HG02970 (cell line): ENCODE results near the gene FXR2.

Experiments used
- ATAC-seq: cut with Tn5 transposase; IDR thresholded peaks from one replicate; pipeline ENCODE4 v1.9.1; 2021; ENCODE audit warnings: mild to moderate bottlenecking, moderate library complexity, moderate number of reproducible peaks; ENCODE audit not compliant: unreplicated experiment, low FRiP score

FXR2 gene

DNA sequence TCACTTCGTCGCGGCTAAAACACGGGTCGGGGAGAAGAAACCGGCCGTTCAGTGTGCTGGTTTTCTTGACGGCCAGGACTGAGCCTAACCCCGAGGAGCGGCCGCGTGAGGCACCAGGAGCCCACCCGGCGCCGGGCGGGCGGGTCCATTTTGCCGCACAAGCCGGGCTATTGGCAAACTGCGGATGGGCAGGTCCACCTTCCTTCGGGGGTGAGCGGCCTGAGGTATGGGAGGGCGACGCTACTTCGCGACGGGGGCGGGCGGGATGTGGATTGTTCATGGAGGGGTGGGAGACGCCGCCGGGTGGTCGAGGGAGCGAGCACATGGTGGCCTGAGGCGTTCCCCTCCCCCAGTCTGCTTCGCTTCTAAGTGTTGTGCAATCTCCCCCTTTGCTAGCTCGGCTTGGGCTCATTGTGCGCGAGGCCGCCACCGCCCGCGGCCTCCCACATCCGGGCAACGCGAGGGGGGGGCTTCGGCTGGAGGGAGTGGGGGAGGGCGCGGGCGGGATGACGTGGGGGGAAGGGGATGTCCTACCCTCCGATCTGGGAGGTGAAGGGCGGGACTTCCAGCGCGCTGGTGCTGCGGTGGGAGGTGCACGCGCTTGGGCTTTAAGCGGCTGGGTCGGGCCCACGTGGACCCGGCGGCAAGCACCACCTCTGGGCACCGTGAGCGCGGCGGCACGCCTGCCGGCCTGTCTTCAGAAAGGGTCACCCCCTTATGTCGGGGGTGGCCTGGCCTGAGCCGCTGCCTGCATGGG, 41.2 kb downstream of the FXR2 start:
- ATAC-seq, result no peak

DNA sequence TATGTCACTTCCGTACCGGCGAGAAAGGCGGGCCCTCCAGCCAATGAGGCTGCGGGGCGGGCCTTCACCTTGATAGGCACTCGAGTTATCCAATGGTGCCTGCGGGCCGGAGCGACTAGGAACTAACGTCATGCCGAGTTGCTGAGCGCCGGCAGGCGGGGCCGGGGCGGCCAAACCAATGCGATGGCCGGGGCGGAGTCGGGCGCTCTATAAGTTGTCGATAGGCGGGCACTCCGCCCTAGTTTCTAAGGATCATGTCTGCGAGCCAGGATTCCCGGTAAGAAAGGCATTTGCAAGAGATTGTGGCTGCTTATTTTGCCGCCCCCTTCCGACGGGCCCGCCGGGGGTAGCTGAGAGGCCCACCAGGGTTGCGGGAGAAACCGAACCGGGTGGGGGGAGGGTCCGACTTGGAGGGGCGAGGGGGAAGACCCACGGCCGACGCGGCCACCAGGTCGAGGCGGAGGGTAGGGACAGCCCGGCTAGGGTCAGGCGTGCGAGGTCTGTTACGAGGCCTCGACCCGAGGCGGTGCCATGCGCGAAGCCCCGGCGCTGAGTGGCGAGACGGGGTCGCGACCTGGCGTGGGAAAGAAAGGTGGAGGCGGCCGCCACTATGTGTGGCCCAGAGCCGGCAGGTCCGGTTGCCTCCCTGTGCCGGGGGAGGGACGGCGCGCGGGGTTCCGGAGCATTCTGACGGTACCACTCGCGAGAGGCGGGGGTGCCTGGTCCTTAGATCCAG, 41.9 kb downstream of the FXR2 start:
- peak; percentile 83 for ATAC-seq

DNA sequence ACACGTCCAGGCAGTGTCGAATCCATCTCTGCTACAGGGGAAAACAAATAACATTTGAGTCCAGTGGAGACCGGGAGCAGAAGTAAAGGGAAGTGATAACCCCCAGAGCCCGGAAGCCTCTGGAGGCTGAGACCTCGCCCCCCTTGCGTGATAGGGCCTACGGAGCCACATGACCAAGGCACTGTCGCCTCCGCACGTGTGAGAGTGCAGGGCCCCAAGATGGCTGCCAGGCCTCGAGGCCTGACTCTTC, 42.4 kb downstream of the FXR2 start:
- no peak for ATAC-seq

GRCh38 chr17:7570351-7570750, 44.3 kb downstream of the FXR2 start:
- ATAC-seq, result no peak

- ATAC-seq, result no peak
Observed at GRCh38 chr17:7569571-7569970, 45.1 kb downstream of the FXR2 start.

GRCh38 chr17:7563115-7563869, 51.4 kb downstream of the FXR2 start:
- no peak for ATAC-seq

- no peak for ATAC-seq
Observed at GRCh38 chr17:7562208-7562605, 52.5 kb downstream of the FXR2 start.

- peak; percentile 60 for ATAC-seq
Observed at GRCh38 chr17:7561589-7562207, 53.0 kb downstream of the FXR2 start, which contains the start of gene SENP3. TSS of gene SENP3 (plus strand) at chr17:7561919. CDS start at chr17:7563077, 1,158 bp downstream.

- peak; percentile 56 for ATAC-seq
Observed at GRCh38 chr17:7561028-7561575, 53.6 kb downstream of the FXR2 start.

DNA sequence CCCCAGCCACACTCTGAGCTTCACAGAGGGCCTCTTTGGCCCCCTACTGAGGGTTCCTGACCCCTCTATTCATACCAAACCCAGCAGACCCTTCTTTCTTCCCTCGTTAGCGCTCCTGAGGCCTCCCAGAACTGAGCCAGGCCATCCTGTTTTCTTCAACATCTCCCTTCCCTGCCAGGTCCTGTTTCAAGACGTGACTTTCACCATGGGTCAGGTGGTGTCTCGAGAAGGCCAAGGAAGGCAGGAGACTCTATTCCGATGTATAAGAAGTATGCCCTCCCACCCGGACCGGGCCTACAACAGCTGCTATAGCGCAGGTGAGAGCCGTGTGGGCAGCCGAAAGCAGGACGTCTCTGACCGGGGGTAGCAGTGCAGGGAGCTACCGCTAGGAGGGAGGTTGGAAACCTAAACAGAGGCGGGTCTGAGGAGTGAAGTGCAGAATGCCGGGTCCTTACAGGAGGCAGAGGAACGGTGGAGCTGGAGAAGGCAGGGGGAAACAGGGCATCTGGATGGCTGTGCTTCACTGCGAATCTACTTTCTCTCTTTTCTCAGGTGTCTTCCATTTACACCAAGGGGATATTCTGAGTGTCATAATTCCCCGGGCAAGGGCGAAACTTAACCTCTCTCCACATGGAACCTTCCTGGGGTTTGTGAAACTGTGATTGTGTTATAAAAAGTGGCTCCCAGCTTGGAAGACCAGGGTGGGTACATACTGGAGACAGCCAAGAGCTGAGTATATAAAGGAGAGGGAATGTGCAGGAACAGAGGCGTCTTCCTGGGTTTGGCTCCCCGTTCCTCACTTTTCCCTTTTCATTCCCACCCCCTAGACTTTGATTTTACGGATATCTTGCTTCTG, 54.3 kb downstream of the FXR2 start:
- no peak for ATAC-seq

DNA sequence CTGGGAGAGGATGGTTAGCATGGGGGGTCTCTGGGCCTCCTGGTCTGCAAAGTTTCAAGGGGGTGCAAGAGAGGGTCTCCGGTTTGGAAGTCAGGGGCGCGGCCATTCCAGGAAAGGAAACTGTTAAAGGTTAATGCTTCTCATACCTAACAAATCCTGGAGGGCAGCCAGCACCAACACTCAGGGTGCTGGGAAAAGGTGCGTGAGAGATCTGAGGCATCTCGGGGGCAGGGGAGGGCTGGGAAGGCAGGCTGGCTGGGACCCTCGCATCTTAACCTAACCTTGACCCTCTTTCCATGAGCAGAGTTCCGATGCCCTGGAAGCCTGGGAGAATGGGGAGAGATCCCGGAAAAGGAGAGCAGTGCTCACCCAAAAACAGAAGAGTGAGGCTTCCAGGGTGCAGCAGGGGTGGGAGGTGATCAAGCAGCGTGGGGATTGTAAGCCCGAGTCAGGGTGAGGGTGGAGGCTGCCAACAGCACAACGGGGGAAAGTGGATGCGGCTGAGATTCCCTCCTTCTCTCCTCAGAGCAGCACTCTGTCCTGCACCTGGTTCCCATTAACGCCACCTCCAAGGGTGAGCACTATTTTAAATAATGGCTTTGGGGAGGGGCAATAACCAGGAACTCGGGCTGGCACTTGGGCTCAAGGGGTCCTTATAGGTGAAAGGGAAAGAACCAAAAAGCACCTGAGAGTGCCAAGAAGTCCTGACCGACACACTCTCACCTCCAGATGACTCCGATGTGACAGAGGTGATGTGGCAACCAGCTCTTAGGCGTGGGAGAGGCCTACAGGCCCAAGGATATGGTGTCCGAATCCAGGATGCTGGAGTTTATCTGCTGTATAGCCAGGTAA, 55.2 kb downstream of the FXR2 start:
- ATAC-seq, result no peak

DNA sequence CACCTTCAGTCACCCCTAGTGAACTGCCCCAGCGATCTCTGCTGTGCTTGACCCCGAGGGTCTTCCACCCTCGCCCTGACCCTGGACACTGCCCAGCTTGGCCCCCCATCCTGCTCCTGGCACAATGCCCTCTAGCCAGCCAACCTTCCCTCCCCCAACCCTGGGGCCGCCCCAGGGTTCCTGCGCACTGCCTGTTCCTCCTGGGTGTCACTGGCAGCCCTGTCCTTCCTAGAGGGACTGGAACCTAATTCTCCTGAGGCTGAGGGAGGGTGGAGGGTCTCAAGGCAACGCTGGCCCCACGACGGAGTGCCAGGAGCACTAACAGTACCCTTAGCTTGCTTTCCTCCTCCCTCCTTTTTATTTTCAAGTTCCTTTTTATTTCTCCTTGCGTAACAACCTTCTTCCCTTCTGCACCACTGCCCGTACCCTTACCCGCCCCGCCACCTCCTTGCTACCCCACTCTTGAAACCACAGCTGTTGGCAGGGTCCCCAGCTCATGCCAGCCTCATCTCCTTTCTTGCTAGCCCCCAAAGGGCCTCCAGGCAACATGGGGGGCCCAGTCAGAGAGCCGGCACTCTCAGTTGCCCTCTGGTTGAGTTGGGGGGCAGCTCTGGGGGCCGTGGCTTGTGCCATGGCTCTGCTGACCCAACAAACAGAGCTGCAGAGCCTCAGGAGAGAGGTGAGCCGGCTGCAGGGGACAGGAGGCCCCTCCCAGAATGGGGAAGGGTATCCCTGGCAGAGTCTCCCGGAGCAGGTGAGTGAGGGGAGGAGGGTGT, 56.0 kb downstream of the FXR2 start, which contains the start of gene TNFSF13:
Gene TNFSF13 (plus strand): TSS at position 207 of the 776 bp plus-strand sequence. CDS start 290 bp downstream, at position 497.
- ATAC-seq, result no peak

DNA sequence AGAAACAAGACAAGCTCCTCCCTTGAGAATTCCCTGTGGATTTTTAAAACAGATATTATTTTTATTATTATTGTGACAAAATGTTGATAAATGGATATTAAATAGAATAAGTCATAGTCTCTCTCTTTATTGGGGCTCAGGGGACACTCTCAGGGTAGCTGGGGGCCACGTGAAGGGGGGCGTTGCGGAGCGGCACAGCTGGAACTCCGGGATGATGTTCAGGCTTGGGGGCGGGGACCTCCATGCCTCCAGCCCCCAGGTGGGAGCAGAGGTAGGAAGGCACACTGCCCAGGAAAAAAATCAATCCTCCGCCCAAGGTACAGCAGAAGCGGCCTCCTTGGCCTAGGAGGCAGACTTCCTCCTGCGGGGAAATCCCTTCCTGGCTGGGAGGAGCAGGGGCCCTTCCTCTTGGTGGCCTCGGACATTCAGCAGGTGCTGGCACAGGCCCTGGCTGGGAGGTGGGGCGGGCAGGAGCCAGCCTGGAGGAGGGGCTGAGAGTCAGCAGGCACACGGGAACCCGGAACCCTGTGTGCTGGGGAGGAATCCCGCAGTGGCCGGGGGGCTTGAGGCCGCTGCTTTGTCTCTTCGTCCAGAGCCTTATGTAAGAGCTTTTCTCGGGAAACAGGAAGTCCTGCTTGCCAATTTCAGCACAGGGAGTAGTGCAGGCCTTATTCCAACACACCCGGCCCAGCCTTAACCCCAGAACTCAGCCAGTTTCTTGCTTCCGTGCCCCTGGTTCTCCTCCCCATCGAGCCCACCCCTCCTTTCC, 56.7 kb downstream of the FXR2 start:
- ATAC-seq, result no peak

- ATAC-seq, result no peak
Observed at GRCh38 chr17:7557147-7557764, 57.4 kb downstream of the FXR2 start.

- no peak for ATAC-seq
Observed at GRCh38 chr17:7556627-7557026, 58.1 kb downstream of the FXR2 start.

DNA sequence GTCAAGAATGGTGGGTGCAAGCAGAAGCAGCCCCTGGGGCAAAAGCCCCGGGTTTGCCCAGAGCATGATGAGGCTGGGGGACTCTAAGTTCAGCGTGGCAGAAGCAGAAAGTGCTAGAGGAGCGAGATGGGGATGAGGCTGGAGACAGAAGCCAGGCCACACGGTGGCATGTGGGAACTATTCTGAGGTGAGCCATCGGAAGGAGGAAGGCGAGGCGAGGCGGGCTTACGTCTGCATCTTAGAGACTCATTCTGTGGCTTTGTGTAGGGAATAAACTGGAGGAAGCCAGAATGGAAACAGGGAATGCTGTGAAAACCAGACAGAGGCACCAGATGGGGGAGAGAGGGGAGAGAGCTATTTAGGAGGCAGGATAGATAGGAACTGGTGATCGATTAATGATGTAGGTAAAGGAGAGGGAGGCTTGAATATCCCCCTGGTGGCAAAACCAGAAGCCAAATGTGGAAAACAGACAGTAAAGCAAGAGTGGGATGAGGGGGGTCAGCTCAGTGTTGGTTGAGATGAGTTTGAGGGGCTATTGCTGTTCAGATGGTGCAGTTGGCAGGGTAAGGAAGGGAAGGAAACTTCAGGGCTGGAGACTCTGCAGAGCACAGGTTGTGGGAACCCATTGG, 59.3 kb downstream of the FXR2 start:
- ATAC-seq, result no peak
